Peyer's patch (tissue), 4 donors: Measurements from ENCODE around the gene OSBPL10. TPM values are rescaled to one million over a fixed set of nuclear protein-coding genes. Genes with fewer than 3 reads are reported as not detected.

ENCODE experiments used
- DNase-seq, 3 donors: peaks; one replicate each; pipeline ENCODE4 v3.0.0-alpha.2; 2017 to 2019
- H3K27ac ChIP-seq, 4 donors: fragments of 200-600 bp; sonication (generic); one replicate each; pipeline ENCODE4 v1.5.1; 2016 to 2019
- H3K27me3 ChIP-seq, 2 donors: fragments of 200-600 bp; sonication (generic); one replicate each; pipeline ENCODE4 v1.5.1; 2019
- H3K36me3 ChIP-seq, 3 donors: fragments of 200-600 bp; sonication (generic); one replicate each; pipeline ENCODE4 v1.5.1; 2016 to 2019
- H3K4me1 ChIP-seq, 4 donors: fragments of 200-600 bp; sonication (generic); one replicate each; pipeline ENCODE4 v1.5.1; 2016 to 2019
- H3K4me3 ChIP-seq, 4 donors: fragments of 200-600 bp; sonication (generic); 1 replicate in 3 of 4; 2 replicates in 1 of 4; pipeline ENCODE4 v1.5.1; 2016 to 2019; ENCODE audit warnings: mild to moderate bottlenecking in 1 of 4
- H3K9me3 ChIP-seq, 4 donors: fragments of 200-600 bp; sonication (generic); one replicate each; pipeline ENCODE4 v1.5.1; 2016 to 2019; ENCODE audit warnings: mild to moderate bottlenecking in 1 of 4
- CTCF ChIP-seq, 6 experiments: fragments of 450-650 bp in 4 of 6; fragments of 200-600 bp in 2 of 6; sonication (generic) in 1 of 6; IDR thresholded peaks; one replicate each; pipeline ENCODE4 v1.5.1; 2017 to 2019; ENCODE audit warnings: antibody characterized with exemption in 6 of 6, mild to moderate bottlenecking in 3 of 6, moderate library complexity in 1 of 6
- POLR2A ChIP-seq, 2 donors: fragments of 450-650 bp; IDR thresholded peaks; one replicate each; pipeline ENCODE4 v1.5.1; 2017; ENCODE audit warnings: antibody characterized with exemption in 2 of 2, mild to moderate bottlenecking in 2 of 2, moderate library complexity in 2 of 2
- total RNA-seq, 4 donors: library from RNA; depleted of rRNA; stranded (reverse); fragments of >200 nt; gene quantifications; one replicate each; pipeline ENCODE4 v1.1.0, GENCODE V29; 2016

Gene OSBPL10
- total RNA-seq, 4 donors from 2014 or later: 18.5 to 128 (median 60.5) TPM

- no peak for DNase-seq
- H3K27me3 ChIP-seq: no peaks in the 10 kb centered on the region
- no peaks in the 10 kb centered on the region for H3K9me3 ChIP-seq
- H3K4me1 ChIP-seq: no peaks in the 10 kb centered on the region
- TF ChIP-seq POLR2A (IDR thresholded peaks at IDR 0.05) (no peak), CTCF (IDR thresholded peaks at IDR 0.05) (no peak)
- H3K27ac ChIP-seq: no peak overlapping the region
- H3K4me3 ChIP-seq: no peak overlapping the region
- peaks cover 0 to 15% (median 0%) of the 10 kb centered on the region in 3 donors for H3K36me3 ChIP-seq
Measured at GRCh38 chr3:31614162-31614921, 366.7 kb downstream of the OSBPL10 start.

DNA sequence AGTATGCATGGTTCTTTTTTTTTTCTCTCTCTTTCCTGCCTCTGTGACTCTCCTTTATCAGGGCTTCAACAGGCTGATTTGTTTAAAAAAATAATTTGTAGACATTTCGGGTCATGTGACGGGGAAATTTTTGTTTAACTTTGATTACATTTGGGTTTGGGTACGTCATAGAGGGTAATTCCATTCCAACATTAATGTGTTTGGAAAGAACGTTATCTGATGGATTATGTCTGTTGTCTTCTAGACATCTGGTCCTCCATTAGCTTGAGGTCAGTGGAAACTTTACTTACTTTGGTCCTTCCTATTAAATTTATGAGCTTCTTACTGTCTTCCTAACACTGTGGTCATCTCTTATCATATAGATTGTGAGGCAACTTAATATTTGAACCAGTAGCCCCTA, 367.4 kb downstream of the OSBPL10 start:
- H3K4me1 ChIP-seq: no peaks in the 10 kb centered on the region
- no peak overlapping the region for H3K4me3 ChIP-seq
- no peak for DNase-seq
- TF ChIP-seq POLR2A (IDR thresholded peaks at IDR 0.05): no peak
- TF ChIP-seq CTCF (IDR thresholded peaks at IDR 0.05): no peak
- H3K27me3 ChIP-seq: no peaks in the 10 kb centered on the region
- H3K27ac ChIP-seq: no peak overlapping the region
- peaks cover 0 to 9% (median 0%) of the 10 kb centered on the region in 3 donors for H3K36me3 ChIP-seq
- H3K9me3 ChIP-seq: no peaks in the 10 kb centered on the region

GRCh38 chr3:31613177-31613576, 367.9 kb downstream of the OSBPL10 start:
- peaks cover 0 to 9% (median 0%) of the 10 kb centered on the region in 3 donors for H3K36me3 ChIP-seq
- DNase-seq: no peak
- no peak overlapping the region for H3K27ac ChIP-seq
- no peak for TF ChIP-seq CTCF (IDR thresholded peaks at IDR 0.05)
- no peak for TF ChIP-seq POLR2A (IDR thresholded peaks at IDR 0.05)
- no peak overlapping the region for H3K4me3 ChIP-seq
- H3K27me3 ChIP-seq: no peaks in the 10 kb centered on the region
- H3K9me3 ChIP-seq: no peaks in the 10 kb centered on the region
- H3K4me1 ChIP-seq: no peaks in the 10 kb centered on the region

Other genes with a start within 250 kb of the OSBPL10 start
- 10 to 100 TPM in 1 of 4 donors, under 1 TPM in 1, not detected in 2; 0.80 to 10.7 TPM for gene ZNF860, start 488 bp upstream of the OSBPL10 start, total RNA-seq
- 100 to 1,000 TPM in 1 of 4 donors, 10 to 100 TPM in 3; 54.6 to 157 (median 80.6) TPM for gene GPD1L, start 125.4 kb upstream of the OSBPL10 start, total RNA-seq